Transverse colon (tissue), 4 donors: ENCODE data around the gene PCNX1. TPM values are rescaled to one million over a fixed set of nuclear protein-coding genes. Genes with fewer than 3 reads are reported as not detected.
"Not testable (repeated sequence)": the region's sequence is repeated elsewhere in the genome, so short reads cannot be mapped to it uniquely, and the experiment has no call there.

Experiments
- DNase-seq: peaks from one replicate; pipeline ENCODE4 v3.0.0-alpha.2; 2019
- H3K27ac ChIP-seq, 4 donors: fragments of 200-600 bp; sonication (generic); 2 replicates each; pipeline ENCODE4 v1.5.1; 2016 to 2018; ENCODE audit warnings: inconsistent platforms in 4 of 4
- H3K27me3 ChIP-seq: fragments of 200-600 bp; sonication (generic); 2 replicates; pipeline ENCODE4 v1.5.1; 2017; ENCODE audit warnings: inconsistent platforms
- H3K36me3 ChIP-seq, 4 donors: fragments of 200-600 bp; sonication (generic); 2 replicates each; pipeline ENCODE4 v1.5.1; 2017 to 2019; ENCODE audit warnings: inconsistent platforms in 4 of 4
- H3K4me1 ChIP-seq, 4 donors: fragments of 200-600 bp; sonication (generic); 2 replicates each; pipeline ENCODE4 v1.5.1; 2017 to 2020; ENCODE audit warnings: inconsistent platforms in 4 of 4
- H3K4me3 ChIP-seq, 4 donors: fragments of 200-600 bp; sonication (generic); 1 replicate in 1 of 4; 2 replicates in 3 of 4; pipeline versions ENCODE4 v1.5.1 to v1.6.1; 2017 to 2019; ENCODE audit warnings: inconsistent platforms in 4 of 4
- H3K9me3 ChIP-seq, 2 donors: fragments of 200-600 bp; sonication (generic); 2 replicates each; pipeline ENCODE4 v1.5.1; 2017 to 2019; ENCODE audit warnings: inconsistent platforms in 2 of 2
- EP300 ChIP-seq: sonication (generic); formaldehyde crosslinking; IDR thresholded peaks from one replicate; pipeline ENCODE4 v1.6.1; 2017; ENCODE audit warnings: antibody characterized with exemption, low read depth
- POLR2A ChIP-seq: fragments of 450-650 bp; IDR thresholded peaks from one replicate; pipeline ENCODE4 v1.6.1; 2016; ENCODE audit warnings: antibody characterized with exemption, mild to moderate bottlenecking, moderate library complexity
- POLR2AphosphoS5 ChIP-seq, 3 donors: sonication (generic); formaldehyde crosslinking; IDR thresholded peaks; one replicate each; pipeline ENCODE4 v1.6.1; 2016; ENCODE audit warnings: antibody characterized with exemption in 3 of 3
- WGBS, 2 donors: methylation state at CpG; one replicate each; pipeline ENCODE4 v1.1.5; 2018; ENCODE audit warnings: low coverage in 1 of 2; 5-methylcytosine and 5-hydroxymethylcytosine counted together
- in situ Hi-C, 4 donors: fragments of 200-750 bp; cut with MboI; loops; one replicate each; pipeline versions ENCODE4 v1.15.0 to v1.15.1; 2017; ENCODE audit warnings: low sequenced_read_pairs in 3 of 4, low pct_ligation_motif_present in 1 of 4, low pct_unique_long_range_greater_than_20kb in 1 of 4
- intact Hi-C: fragments of 100-400 bp; cut with DNase I; formaldehyde crosslinking; loops from one replicate; pipeline ENCODE4 v1.15.1; 2023; ENCODE audit warnings: low total_unique reads
- total RNA-seq, 4 donors: library from RNA; depleted of rRNA; stranded (reverse); fragments of >200 nt; gene quantifications; one replicate each; pipeline ENCODE4 v1.1.0, GENCODE V29; 2016
- TF ChIP-seq, protein P1 (sequence below), 5 experiments: fragments of 200-600 bp in 3 of 5; fragments of 450-650 bp in 2 of 5; sonication (generic) in 3 of 5; IDR thresholded peaks; 1 replicate in 2 of 5; 2 replicates in 3 of 5; pipeline ENCODE4 v1.5.1; 2016 to 2017; ENCODE audit warnings: antibody characterized with exemption in 5 of 5, inconsistent platforms in 3 of 5, mild to moderate bottlenecking in 2 of 5, moderate library complexity in 1 of 5

PCNX1 gene
- total RNA-seq = 10 to 100 TPM; 15.0 to 64.6 (median 46.0) TPM

DNA sequence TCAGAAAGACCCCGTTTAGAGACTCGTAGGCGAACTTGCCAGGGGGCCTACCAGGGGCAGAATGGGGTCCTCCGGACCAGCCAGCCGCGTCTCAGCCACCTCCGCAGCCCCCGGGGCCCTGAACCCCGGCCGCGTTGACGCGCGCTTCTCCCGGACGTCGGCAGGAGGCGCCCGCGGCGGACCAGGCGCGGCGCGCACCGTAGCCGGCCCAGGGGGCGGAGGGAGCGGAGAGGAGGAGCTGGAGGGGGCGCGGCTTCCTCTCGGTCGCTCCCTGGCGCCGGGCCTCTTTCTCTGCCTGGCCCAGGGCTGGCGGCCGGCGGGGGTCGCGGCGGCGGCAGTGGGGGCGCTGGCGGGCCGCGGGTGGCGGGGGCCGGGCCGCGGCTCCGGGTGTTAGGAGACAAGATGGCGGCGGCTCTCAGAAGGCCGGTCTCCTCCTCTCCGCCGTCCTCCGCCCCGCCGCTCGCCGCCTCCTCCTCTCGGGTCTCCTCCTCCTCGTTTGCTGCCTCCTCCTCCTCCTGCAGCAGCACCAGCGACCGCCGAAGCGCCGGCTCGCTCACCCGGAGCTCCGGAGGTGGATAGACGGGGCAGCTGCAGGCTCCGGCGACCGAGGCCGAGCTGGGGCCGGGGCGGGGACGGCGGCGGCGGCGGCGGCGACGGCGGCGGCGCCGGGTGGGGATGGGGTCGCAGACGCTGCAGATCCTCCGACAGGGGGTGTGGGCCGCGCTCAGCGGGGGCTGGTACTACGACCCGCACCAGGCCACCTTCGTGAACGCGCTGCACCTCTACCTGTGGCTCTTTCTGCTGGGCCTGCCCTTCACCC lies at the start of gene PCNX1:
PCNX1 (plus strand) TSS at position 284 of the 820 bp plus-strand sequence; CDS start at position 676, 392 bp downstream.
- Histone ChIP-seq H3K27ac (peak within 1 kb of the TSS; percentile 81 to 97 (median 94)), H3K4me1 (peaks cover 6 to 57% (median 29%) of the 10 kb centered on the region in 4 donors), H3K4me3 (peak within 1 kb of the TSS; percentile 64 to 94 (median 80)), H3K36me3 (no peaks in the 10 kb centered on the region), H3K9me3 (no peaks in the 10 kb centered on the region), H3K27me3 (no peaks in the 10 kb centered on the region)
- in situ Hi-C loops (no loop called here), intact Hi-C loops (loop anchor here (5.0 kb wide), 1 partner anchor 65 kb away; no protein-coding TSS in a partner anchor)
- TF ChIP-seq EP300 = no peak
- TF ChIP-seq POLR2AphosphoS5 (IDR thresholded peaks at IDR 0.05) = peak; percentile 17 to 60 (median 42)
- peak; percentile 36 for TF ChIP-seq POLR2A
- TF ChIP-seq, protein P1, sequence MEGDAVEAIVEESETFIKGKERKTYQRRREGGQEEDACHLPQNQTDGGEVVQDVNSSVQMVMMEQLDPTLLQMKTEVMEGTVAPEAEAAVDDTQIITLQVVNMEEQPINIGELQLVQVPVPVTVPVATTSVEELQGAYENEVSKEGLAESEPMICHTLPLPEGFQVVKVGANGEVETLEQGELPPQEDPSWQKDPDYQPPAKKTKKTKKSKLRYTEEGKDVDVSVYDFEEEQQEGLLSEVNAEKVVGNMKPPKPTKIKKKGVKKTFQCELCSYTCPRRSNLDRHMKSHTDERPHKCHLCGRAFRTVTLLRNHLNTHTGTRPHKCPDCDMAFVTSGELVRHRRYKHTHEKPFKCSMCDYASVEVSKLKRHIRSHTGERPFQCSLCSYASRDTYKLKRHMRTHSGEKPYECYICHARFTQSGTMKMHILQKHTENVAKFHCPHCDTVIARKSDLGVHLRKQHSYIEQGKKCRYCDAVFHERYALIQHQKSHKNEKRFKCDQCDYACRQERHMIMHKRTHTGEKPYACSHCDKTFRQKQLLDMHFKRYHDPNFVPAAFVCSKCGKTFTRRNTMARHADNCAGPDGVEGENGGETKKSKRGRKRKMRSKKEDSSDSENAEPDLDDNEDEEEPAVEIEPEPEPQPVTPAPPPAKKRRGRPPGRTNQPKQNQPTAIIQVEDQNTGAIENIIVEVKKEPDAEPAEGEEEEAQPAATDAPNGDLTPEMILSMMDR (IDR thresholded peaks at IDR 0.05) = peak; percentile 65 to 86 (median 84)
- WGBS, 2 donors = 2% methylated on average over 49 of the region's 101 CpGs; no CpG with 5 or more reads in 1 of the 2 donors
- DNase-seq = peak; percentile 90

DNA sequence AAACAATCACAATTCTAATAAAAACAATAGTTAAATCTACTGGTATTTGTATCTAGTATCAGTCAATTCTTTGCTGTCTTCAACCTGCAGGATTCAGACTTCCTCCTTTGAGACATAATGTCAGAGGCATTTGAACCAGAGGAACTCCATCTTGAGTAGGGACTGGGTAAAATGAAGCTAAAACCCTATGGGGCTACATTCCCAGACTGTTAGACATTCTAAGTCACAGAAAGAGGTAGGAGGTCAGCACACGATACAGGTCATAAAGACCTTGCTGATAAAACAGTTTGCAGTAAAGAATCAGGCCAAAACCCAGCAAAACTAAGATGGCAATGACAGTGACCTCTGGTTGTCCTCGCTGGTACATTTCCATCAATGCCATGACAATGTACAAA lies 49.8 kb upstream of the PCNX1 start:
- no peak overlapping the region for H3K27ac ChIP-seq
- H3K27me3 ChIP-seq = no peaks in the 10 kb centered on the region
- intact Hi-C loops = no loop called here
- DNase-seq = no peak
- in situ Hi-C loops = no loop called here
- H3K9me3 ChIP-seq = no peaks in the 10 kb centered on the region
- no peaks in the 10 kb centered on the region for H3K36me3 ChIP-seq
- H3K4me1 ChIP-seq = no peaks in the 10 kb centered on the region
- H3K4me3 ChIP-seq = no peak overlapping the region
- WGBS, 2 donors = 100% methylated on average over 2 of the region's 2 CpGs
- TF ChIP-seq EP300 (no peak), POLR2A (no peak), POLR2AphosphoS5 (IDR thresholded peaks at IDR 0.05) (no peak)
- TF ChIP-seq, protein P1 (IDR thresholded peaks at IDR 0.05) = no peak

DNA sequence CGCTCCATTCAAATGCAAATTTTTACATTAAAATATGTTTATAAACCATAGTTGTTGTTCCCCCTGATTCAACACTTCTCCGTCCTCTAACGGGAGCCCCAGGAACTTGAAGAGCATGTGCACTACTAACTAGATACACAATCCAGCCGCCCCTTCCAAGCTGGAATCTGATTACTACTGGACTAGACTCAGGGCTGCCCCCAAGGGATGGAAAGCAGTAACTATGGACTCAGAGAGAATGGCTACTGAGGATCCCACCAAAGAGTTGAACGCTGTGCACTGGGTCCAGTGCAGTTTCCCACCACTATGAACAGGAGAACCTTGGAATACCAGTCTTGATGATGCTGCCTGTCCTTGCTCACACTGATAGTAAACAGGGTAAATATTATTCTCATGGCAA lies 48.6 kb upstream of the PCNX1 start:
- Histone ChIP-seq H3K9me3 (no peaks in the 10 kb centered on the region), H3K27ac (no peak overlapping the region), H3K36me3 (no peaks in the 10 kb centered on the region), H3K4me1 (no peaks in the 10 kb centered on the region), H3K27me3 (no peaks in the 10 kb centered on the region), H3K4me3 (no peak overlapping the region)
- intact Hi-C loops (no loop called here), in situ Hi-C loops (no loop called here)
- 93 to 94% methylated on average over 2 to 5 of the region's 5 CpGs for WGBS, 2 donors
- no peak for TF ChIP-seq POLR2AphosphoS5 (IDR thresholded peaks at IDR 0.05)
- no peak for TF ChIP-seq EP300
- TF ChIP-seq, protein P1 (IDR thresholded peaks at IDR 0.05) = no peak
- DNase-seq = no peak

DNA sequence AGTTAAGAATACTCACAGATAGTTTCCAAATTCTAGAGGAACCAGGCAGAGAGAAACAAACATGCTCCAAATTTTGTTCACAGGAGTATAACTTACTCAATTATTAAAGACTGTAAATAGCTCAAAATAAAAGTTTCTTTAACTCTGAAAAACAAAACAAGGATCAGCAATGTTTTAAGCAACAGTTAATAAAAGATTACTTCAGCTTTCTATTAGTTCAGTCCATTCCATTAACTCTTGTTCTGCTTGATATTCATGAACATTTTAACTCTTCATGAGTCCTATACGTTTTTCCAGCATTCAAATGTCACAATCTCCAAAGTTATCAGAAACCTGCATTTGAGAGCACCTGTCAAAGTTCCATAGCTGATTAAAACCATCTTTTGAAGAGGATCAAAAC lies 40.3 kb upstream of the PCNX1 start:
- WGBS, 2 donors = 81% methylated on average over 1 of the region's 1 CpG
- H3K27ac ChIP-seq, H3K27me3 ChIP-seq, H3K9me3 ChIP-seq, intact Hi-C loops, H3K4me3 ChIP-seq, DNase-seq, H3K4me1 ChIP-seq, in situ Hi-C loops, H3K36me3 ChIP-seq: not testable (repeated sequence)
